Astrocyte (in vitro differentiated cells and primary cell): ENCODE results near the gene GNAI3.

Source experiments
- CTCF ChIP-seq: IDR thresholded peaks from 2 replicates; pipeline ENCODE4 v1.5.1; 2011; ENCODE audit warnings: low read depth, mild to moderate bottlenecking, inconsistent platforms, low read length, moderate library complexity; ENCODE audit not compliant: insufficient read depth
- EZH2 ChIP-seq: IDR thresholded peaks from 2 replicates; pipeline ENCODE4 v1.6.1; 2012; ENCODE audit warnings: mild to moderate bottlenecking, low read length, inconsistent platforms; ENCODE audit not compliant: insufficient read depth

- TF ChIP-seq EZH2 (no peak), CTCF (no peak)
Measured at GRCh38 chr1:109617291-109617801, 68.9 kb downstream of the GNAI3 start.
